Ovary (tissue), 9 donors: ENCODE data around the gene TUFT1. TPM values are rescaled to one million over a fixed set of nuclear protein-coding genes. Genes with fewer than 3 reads are reported as not detected.
A peak's percentile ranks its signal among the peaks of the same experiment; 100 is the strongest.

Source experiments
- DNase-seq, 5 donors: peaks; one replicate each; pipeline ENCODE4 v3.0.0-alpha.2; 2019 to 2020
- H3K27ac ChIP-seq, 2 donors: fragments of 200-600 bp; one replicate each; pipeline versions ENCODE4 v1.5.1 to v1.8.0; 2019 to 2022
- H3K27me3 ChIP-seq: fragments of 200-600 bp; one replicate; pipeline ENCODE4 v1.8.0; 2022
- H3K36me3 ChIP-seq: fragments of 200-600 bp; sonication (generic); one replicate; pipeline ENCODE4 v1.5.1; 2019
- H3K4me1 ChIP-seq: one replicate; pipeline ENCODE4 v1.8.1; 2013; ENCODE audit warnings: mild to moderate bottlenecking, moderate library complexity; ENCODE audit not compliant: insufficient read depth
- H3K4me3 ChIP-seq: fragments of 200-600 bp; sonication (generic); one replicate; pipeline ENCODE4 v1.5.1; 2017
- H3K9me3 ChIP-seq, 2 donors: fragments of 200-600 bp in 1 of 2; sonication (generic) in 1 of 2; one replicate each; pipeline versions ENCODE4 v1.5.1 to v1.8.1; 2013 to 2019; ENCODE audit warnings: mild to moderate bottlenecking in 1 of 2, moderate library complexity in 1 of 2
- EP300 ChIP-seq: sonication (generic); formaldehyde crosslinking; IDR thresholded peaks from one replicate; pipeline ENCODE4 v1.6.1; 2017; ENCODE audit warnings: antibody characterized with exemption
- POLR2A ChIP-seq: fragments of 450-650 bp; IDR thresholded peaks from one replicate; pipeline ENCODE4 v1.6.1; 2017; ENCODE audit warnings: antibody characterized with exemption, mild to moderate bottlenecking, moderate library complexity
- WGBS, 3 donors: extraction: QIAGEN DNeasy Blood & Tissue Kit in 1 of 3; methylation state at CpG; one replicate each; pipeline versions ENCODE4 v1.1.5 to v1.1.7; 2013 to 2017; 5-methylcytosine and 5-hydroxymethylcytosine counted together
- intact Hi-C, 4 donors: fragments of 100-400 bp; cut with DNase I; formaldehyde crosslinking; loops; one replicate each; pipeline versions ENCODE4 v1.11.0 to v1.15.1; 2022 to 2023
- polyA plus RNA-seq, 2 donors: library from polyadenylated mRNA; stranded (reverse); fragments of 200-250 nt in 1 of 2; fragments of 350-450 nt in 1 of 2; fragmentation: Illumina TruSeq in 1 of 2; extraction: RNeasy Lipid Tissue Mini Kit (QIAGEN cat#74804) in 1 of 2; gene quantifications; one replicate each; pipeline ENCODE4 v1.2.3, GENCODE V29; 2013 to 2014
- total RNA-seq, 7 donors: library from RNA; depleted of rRNA in 2 of 7; stranded (reverse); fragments of >200 nt in 2 of 7; fragmentation: NEBNext Ultra II Directional in 3 of 7; extraction: Animal tissue kit (Norgen Biotek cat#: 25700) in 3 of 7; gene quantifications; one replicate each; pipeline versions ENCODE4 v1.1.0 to v1.2.4, GENCODE V29; 2016 to 2023
- TF ChIP-seq, protein P1 (sequence below), 3 donors: fragments of 450-650 bp in 2 of 3; fragments of 200-600 bp in 1 of 3; IDR thresholded peaks; one replicate each; pipeline versions ENCODE4 v1.5.1 to v1.8.0; 2016 to 2022; ENCODE audit warnings: antibody characterized with exemption in 3 of 3, mild to moderate bottlenecking in 1 of 3
- donor health status: DM: no; HTN: no; CAD: no; lungs with moderate emphysema.
- donor health status: DM: no; HTN: no; CAD: no.
- donor health status: Bipolar disorder and iron deficiency.
- donor health status: DM: yes; HTN: yes; CAD: no.
- donor health status: DM: no; HTN: no; CAD: no.
- donor health status: DM: yes; HTN: yes; CAD: no.

TUFT1 gene
- total and polyA plus RNA-seq, 9 donors: 5.0 to 10.2 (median 7.3) TPM

DNA sequence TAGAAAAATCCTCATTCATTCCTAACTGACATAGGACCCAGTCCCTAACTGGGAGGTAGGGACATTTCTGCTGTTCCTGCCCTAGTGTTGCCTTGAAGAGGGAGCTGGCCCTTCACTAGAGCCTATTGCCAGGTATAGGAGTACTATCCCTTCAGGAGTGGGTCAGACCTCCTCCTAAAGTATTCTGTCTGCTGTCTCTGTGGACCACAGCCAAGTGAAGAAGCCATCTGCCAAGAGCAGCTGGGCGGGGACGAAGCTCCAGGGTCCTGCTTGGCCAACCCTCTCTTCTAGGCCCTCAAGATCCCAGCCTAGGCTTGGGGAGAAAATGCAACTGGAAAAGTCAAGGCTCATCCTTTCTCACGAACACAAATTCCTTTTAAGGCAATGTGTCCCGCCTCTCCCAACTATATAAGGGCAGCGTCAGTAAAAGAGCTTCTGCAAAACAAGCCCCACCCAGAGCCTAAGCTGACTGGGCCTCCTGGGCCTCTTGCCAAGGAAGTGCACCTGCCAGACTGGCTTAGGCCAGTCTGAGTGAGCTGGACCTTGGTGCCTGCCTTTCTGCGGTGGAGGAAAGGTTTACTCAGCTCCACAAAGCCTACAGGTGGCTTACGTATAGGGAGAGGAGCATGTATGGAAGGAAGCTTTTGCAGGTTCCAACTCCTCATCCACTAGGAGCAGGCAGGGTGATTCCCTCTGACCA lies 638 bp upstream of the TUFT1 start:
- Histone ChIP-seq H3K9me3 (no peaks in the 10 kb centered on the region), H3K27ac (peak overlapping the region in 1 of 2 donors; percentile 60), H3K4me3 (peak overlapping the region; percentile 62), H3K27me3 (no peaks in the 10 kb centered on the region), H3K4me1 (peaks cover 4% of the 10 kb centered on the region), H3K36me3 (no peaks in the 10 kb centered on the region)
- intact Hi-C loops: loop anchor here in 2 of 4 donors (10.0 kb wide), 1 partner anchor 195 kb away; no protein-coding TSS in a partner anchor
- TF ChIP-seq POLR2A (no peak), EP300 (no peak)
- TF ChIP-seq, protein P1, sequence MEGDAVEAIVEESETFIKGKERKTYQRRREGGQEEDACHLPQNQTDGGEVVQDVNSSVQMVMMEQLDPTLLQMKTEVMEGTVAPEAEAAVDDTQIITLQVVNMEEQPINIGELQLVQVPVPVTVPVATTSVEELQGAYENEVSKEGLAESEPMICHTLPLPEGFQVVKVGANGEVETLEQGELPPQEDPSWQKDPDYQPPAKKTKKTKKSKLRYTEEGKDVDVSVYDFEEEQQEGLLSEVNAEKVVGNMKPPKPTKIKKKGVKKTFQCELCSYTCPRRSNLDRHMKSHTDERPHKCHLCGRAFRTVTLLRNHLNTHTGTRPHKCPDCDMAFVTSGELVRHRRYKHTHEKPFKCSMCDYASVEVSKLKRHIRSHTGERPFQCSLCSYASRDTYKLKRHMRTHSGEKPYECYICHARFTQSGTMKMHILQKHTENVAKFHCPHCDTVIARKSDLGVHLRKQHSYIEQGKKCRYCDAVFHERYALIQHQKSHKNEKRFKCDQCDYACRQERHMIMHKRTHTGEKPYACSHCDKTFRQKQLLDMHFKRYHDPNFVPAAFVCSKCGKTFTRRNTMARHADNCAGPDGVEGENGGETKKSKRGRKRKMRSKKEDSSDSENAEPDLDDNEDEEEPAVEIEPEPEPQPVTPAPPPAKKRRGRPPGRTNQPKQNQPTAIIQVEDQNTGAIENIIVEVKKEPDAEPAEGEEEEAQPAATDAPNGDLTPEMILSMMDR (IDR thresholded peaks at IDR 0.05): no peak
- WGBS, 3 donors: 11 to 21% (median 18%) methylated on average over 7 of the region's 7 CpGs
- peak; percentile 80 to 88 (median 86) for DNase-seq

DNA sequence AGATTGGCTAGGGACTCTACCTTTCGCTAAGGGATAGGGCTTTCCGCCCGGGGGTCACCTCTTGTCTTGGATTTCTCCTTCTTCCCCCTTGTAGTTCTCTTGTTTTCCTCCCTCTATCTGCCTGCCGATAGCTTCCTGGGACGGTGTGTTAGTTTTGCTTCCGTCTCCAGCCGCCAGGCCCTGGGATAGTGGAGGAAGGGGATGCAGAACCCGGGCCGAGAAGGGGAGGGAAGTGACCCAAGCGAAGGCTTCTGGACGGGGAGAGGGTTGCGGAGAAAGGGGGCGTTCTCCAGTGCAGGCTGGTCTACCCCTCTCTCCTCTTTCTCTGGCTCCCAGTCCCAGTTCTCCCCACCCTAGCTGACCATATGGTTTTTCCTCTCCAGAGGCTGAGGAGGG lies 871 bp downstream of the TUFT1 start:
- Histone ChIP-seq H3K27ac (peak overlapping the region; percentile 7 to 60), H3K4me1 (peaks cover 4% of the 10 kb centered on the region), H3K4me3 (peak overlapping the region; percentile 62), H3K27me3 (no peaks in the 10 kb centered on the region), H3K36me3 (no peaks in the 10 kb centered on the region), H3K9me3 (no peaks in the 10 kb centered on the region)
- TF ChIP-seq POLR2A: peak; percentile 12
- TF ChIP-seq, protein P1 (IDR thresholded peaks at IDR 0.05): no peak
- DNase-seq: peak in 4 of 5 donors; percentile 18 to 48 (median 36)
- 3 to 13% (median 7%) methylated on average over 13 of the region's 13 CpGs for WGBS, 3 donors
- intact Hi-C loops: no loop called here

DNA sequence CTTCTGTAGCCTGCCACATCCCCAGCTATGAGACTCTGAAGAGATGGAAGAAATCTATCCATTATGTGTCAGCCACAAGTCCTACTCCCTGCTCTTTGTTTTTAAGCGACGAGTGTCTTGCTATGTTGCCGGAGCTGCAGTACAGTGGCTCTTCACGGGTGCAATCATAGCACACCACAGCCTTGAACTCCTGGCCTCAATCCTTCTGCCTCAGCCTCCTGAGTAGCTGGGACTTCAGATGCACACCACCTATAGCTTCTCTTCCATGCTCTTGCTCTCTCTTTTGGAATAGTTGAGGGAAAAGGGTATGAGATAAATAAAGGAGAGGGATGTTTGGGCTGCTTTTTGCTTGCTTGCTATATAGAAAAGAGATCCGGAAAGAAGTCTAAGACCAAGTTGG lies 1.6 kb downstream of the TUFT1 start:
- Histone ChIP-seq H3K9me3 (no peaks in the 10 kb centered on the region), H3K36me3 (no peaks in the 10 kb centered on the region), H3K4me1 (peaks cover 4% of the 10 kb centered on the region), H3K27ac (no peak overlapping the region), H3K27me3 (no peaks in the 10 kb centered on the region), H3K4me3 (no peak overlapping the region)
- intact Hi-C loops: no loop called here
- 82 to 89% (median 83%) methylated on average over 5 of the region's 5 CpGs for WGBS, 3 donors
- TF ChIP-seq EP300 (no peak), POLR2A (no peak)
- TF ChIP-seq, protein P1 (IDR thresholded peaks at IDR 0.05): no peak
- no peak for DNase-seq

DNA sequence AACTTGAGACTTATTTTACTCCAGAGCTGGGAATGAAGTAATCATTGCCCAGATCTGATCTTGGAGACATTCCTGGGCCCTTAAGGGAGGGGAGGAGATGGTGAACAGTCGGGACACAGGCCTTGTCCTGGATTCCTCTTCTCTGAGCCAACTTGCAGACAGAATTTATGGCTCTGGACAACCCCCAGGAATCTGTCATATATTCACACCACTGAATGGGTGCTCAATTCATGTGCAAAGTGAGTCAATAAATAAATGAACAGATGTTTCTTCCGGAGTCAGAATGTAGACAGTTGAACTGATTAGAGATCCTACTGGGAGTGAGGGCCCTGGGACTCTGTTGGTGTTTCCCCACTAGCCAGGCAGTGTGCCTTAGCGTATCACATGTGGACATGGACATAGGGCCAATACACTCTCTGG lies 2.6 kb downstream of the TUFT1 start:
- no peaks in the 10 kb centered on the region for H3K36me3 ChIP-seq
- TF ChIP-seq, protein P1 (IDR thresholded peaks at IDR 0.05): no peak
- TF ChIP-seq EP300 (no peak), POLR2A (no peak)
- no peak overlapping the region for H3K4me3 ChIP-seq
- H3K9me3 ChIP-seq: no peaks in the 10 kb centered on the region
- no peak overlapping the region for H3K27ac ChIP-seq
- DNase-seq: no peak
- peaks cover 4% of the 10 kb centered on the region for H3K4me1 ChIP-seq
- H3K27me3 ChIP-seq: no peaks in the 10 kb centered on the region
- WGBS, 3 donors: 58 to 77% (median 71%) methylated on average over 3 of the region's 3 CpGs
- intact Hi-C loops: no loop called here
